Endothelial cell of hepatic sinusoid (primary cell): Measurements from ENCODE around the gene ACAP1.
"Not testable (repeated sequence)": the region's sequence is repeated elsewhere in the genome, so short reads cannot be mapped to it uniquely, and the experiment has no call there.

ENCODE experiments used
- in situ Hi-C: cut with HindIII; loops from 2 replicates; pipeline ENCODE4 v1.10.0; 2017; ENCODE audit warnings: low sequenced_read_pairs

Gene ACAP1

DNA sequence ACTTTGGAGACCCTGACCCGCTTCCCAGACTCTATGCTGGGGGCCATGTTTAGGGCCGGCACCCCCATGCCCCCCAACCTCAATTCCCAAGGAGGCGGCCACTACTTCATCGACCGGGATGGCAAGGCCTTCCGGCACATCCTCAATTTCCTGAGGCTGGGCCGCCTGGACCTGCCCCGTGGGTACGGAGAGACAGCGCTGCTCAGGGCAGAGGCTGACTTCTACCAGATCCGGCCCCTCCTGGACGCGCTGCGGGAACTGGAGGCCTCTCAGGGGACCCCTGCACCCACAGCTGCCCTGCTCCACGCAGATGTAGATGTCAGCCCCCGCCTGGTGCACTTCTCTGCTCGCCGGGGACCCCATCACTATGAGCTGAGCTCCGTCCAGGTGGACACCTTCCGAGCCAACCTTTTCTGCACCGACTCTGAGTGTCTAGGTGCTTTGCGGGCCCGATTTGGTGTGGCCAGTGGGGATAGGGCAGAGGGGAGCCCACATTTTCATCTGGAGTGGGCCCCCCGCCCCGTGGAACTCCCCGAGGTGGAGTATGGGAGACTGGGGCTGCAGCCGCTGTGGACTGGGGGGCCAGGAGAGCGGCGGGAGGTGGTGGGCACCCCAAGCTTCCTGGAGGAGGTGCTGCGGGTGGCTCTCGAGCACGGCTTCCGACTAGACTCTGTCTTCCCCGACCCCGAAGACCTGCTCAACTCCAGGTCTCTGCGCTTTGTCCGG lies 16.7 kb downstream of the ACAP1 start:
- in situ Hi-C loops = no loop called here

DNA sequence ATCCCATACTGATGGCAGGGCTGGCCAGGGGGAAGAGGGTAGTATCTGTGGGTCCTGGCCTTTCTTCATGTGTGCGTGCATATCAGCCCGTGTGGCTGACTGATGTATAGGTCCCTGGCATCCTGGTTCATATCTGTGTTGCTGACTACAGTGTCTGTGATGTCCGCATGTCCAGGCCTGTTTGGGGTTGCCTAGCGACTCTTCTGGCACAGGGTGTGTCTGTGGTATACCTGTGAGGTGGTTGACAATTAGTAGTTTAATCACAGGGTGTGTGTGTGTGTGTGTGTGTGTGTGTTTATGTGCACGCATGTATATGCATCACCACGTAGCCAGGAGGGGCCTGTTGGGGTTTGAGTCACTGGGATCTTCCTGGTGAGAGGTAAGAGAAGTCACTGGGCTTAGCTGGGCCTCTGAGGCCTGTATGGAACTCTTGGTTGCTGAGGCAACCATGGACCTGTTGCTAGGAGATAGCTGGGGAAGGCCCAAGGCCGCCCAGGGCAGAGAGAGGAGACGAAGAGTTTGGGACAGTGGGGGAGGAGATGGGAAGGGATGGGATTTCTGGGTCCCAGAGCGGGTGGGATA lies 18.0 kb downstream of the ACAP1 start:
- in situ Hi-C loops = no loop called here

DNA sequence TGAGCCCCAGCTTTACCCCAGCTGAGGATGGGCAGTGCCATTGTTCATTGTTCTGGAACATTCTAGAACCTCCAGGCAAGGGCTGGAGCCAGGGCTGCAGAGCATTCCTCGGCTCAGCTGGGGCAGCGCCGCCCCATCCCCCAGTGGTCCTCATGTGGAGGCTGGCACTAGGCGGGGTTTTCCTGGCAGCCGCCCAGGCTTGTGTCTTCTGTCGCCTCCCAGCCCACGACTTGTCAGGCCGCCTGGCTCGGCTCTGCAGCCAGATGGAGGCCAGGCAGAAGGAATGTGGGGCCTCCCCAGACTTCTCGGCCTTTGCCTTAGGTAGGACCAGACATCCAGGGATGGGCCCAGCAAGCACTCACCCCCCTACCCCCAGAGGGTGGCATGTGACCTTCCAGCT lies 18.7 kb downstream of the ACAP1 start, which contains the start of gene TMEM95:
Gene TMEM95 (plus strand): TSS at position 104 of the 400 bp plus-strand sequence. CDS start 49 bp downstream, at position 153.
- in situ Hi-C loops = no loop called here

GRCh38 chr17:7355573-7355972 lies 19.2 kb downstream of the ACAP1 start:
- in situ Hi-C loops = no loop called here

- in situ Hi-C loops = no loop called here
Measured at GRCh38 chr17:7356072-7356549, 19.8 kb downstream of the ACAP1 start.

- in situ Hi-C loops = no loop called here
Measured at GRCh38 chr17:7356756-7357155, 20.4 kb downstream of the ACAP1 start.

GRCh38 chr17:7357381-7357780 lies 21.1 kb downstream of the ACAP1 start:
- in situ Hi-C loops = no loop called here

DNA sequence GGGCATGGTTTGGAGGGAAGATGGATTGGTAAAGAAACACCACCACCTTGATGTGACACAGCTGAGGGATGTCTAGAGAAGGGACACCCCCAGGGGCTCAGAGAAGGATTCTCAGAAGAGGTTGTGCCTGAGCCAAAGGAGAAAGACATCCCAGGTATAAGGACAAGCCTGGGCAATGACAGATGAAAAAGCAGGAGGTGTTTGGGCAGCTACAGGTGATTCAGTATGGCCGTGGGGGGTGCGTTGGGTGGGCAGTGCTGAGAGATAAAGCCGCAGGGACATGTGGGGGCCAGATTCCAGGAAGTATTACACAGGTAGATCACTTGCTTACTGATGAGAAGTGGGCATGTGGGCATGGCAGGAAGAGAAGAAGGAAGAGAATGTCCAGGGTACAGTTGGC lies 25.6 kb downstream of the ACAP1 start:
- in situ Hi-C loops = no loop called here

DNA sequence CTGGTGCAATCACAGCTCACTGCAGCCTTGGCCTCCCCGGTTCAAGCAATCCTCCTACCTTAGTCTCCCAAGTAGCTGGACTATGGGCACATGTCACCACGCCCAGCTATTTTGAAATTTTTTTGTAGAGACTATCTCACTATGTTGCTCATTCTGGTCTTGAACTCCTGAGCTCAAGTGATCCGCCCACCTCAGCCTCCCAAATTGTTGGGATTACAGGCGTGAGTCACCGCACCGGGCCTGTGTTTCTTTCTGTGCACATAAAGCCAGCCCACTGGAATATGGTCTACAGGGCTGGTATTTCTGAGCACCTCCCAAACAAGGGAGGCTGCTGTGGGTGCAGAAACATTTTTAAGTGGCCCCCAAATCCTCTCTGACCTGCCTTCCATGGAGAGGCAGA lies 27.0 kb downstream of the ACAP1 start:
- in situ Hi-C loops = no loop called here

- in situ Hi-C loops = not testable (repeated sequence)
Measured at GRCh38 chr17:7365963-7366362, 29.6 kb downstream of the ACAP1 start.

DNA sequence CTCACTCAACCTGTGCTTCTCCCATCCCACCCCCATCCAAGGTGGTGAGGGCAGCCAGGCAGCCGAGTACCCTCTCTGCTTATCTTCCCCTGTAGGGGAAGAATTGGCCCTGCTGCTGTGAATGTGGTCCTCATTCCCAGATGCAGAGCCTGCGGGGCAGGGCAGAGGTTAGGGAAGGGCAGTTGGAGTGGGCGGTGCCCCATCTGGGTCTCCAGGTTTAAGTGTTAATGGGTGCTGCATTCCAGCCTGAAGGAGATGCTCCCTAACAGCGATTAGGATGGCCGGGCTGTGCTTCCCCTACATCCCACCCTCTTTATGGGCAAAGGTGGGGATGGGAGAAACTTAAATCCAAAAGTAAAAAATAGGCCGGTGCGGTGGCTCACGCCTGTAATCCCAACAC lies 30.8 kb downstream of the ACAP1 start:
- in situ Hi-C loops = no loop called here

- in situ Hi-C loops = no loop called here
Measured at GRCh38 chr17:7367918-7368598, 31.7 kb downstream of the ACAP1 start.

GRCh38 chr17:7368599-7368994 lies 32.3 kb downstream of the ACAP1 start:
- in situ Hi-C loops = not testable (repeated sequence)

GRCh38 chr17:7369825-7370224 lies 33.5 kb downstream of the ACAP1 start:
- in situ Hi-C loops = no loop called here

- in situ Hi-C loops = no loop called here
Measured at GRCh38 chr17:7370853-7371252, 34.5 kb downstream of the ACAP1 start.

GRCh38 chr17:7374353-7374752 lies 38.0 kb downstream of the ACAP1 start:
- in situ Hi-C loops = no loop called here

DNA sequence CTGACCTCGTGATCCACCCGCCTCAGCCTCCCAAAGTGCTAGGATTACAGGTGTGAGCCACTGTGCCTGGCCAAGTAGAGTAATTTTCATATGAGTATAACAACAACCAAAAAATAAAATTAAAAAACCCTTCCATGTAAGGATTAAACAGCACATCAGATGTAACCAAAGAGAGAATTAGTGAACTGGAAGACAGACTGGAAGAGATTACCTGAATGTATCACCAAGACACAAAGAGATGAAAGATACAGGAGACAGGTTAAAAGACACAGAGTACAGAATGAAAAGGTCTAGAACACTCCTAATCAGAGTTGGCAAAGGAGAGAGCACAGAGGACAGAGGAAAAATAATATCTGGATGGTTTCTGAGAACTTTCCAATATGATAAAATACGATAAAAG lies 42.8 kb downstream of the ACAP1 start:
- in situ Hi-C loops = no loop called here

GRCh38 chr17:7380321-7380720 lies 44.0 kb downstream of the ACAP1 start:
- in situ Hi-C loops = no loop called here

GRCh38 chr17:7380855-7381683 lies 44.7 kb downstream of the ACAP1 start, which contains the start of gene TNK1:
TNK1 (plus strand) TSS chr17:7381089; CDS start chr17:7382927, 1,838 bp downstream.
- in situ Hi-C loops = no loop called here

DNA sequence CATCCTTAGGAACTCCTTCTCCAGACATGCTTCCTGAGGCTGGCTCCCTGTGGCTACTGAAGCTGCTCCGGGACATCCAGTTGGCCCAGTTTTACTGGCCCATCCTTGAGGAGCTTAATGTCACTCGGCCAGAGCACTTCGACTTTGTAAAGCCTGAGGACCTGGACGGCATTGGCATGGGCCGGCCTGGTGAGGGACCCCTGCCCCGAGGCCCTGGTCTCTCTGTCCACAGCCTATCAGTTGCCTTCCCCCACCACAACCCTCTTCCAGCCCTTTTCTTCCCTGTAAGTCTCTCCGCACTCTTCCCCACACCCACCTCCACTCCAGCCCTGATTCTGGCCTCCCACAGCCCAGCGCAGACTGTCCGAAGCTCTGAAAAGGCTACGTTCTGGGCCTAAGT lies 46.6 kb downstream of the ACAP1 start:
- in situ Hi-C loops = no loop called here

- in situ Hi-C loops = no loop called here
Measured at GRCh38 chr17:7383371-7383741, 47.0 kb downstream of the ACAP1 start.
